ENCODE results near the gene ZBED4.

ZBED4 gene

DNA sequence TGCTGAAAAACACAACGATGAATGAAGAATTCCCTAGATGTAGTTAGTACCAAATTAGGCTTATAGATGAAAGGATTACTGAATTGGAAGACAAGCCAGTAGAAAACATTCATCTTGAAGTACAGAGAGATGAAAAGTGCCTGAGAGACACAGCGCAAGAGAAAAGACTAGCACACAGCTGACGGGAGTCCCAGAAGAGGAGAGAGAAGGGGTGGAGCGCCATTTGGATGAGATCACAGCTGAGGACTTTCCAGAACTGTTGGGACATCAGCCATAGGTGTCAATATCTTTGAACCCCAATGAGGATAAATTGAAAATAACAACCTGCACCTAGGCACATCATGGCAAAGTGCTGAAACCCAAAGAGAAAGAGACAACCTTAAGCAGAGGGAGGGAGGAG, 39.4 kb downstream of the ZBED4 start:
- no peaks in the 10 kb centered on the region for H3K4me1 ChIP-seq
- peaks cover 4 to 95% (median 44%) of the 10 kb centered on the region in 11 experiments; a peak in 19 of 22 replicates for H4K20me1 ChIP-seq
- H3K27ac ChIP-seq = no peak overlapping the region
- no peak overlapping the region for H3K4me3 ChIP-seq
- H3K9ac ChIP-seq = no peak overlapping the region
- H3K27me3 ChIP-seq = no peaks in the 10 kb centered on the region
- TF ChIP-seq Cebpa-rat (IDR thresholded peaks at IDR 0.05) = no peak
- H3K9me3 ChIP-seq (replicated peaks in 1 of 11) = peaks cover 30 to 54% (median 38%) of the 10 kb centered on the region in 11 experiments
- H3K36me3 ChIP-seq = peaks cover 53 to 98% (median 83%) of the 10 kb centered on the region in 11 experiments
- no peak overlapping the region for H3K4me2 ChIP-seq

DNA sequence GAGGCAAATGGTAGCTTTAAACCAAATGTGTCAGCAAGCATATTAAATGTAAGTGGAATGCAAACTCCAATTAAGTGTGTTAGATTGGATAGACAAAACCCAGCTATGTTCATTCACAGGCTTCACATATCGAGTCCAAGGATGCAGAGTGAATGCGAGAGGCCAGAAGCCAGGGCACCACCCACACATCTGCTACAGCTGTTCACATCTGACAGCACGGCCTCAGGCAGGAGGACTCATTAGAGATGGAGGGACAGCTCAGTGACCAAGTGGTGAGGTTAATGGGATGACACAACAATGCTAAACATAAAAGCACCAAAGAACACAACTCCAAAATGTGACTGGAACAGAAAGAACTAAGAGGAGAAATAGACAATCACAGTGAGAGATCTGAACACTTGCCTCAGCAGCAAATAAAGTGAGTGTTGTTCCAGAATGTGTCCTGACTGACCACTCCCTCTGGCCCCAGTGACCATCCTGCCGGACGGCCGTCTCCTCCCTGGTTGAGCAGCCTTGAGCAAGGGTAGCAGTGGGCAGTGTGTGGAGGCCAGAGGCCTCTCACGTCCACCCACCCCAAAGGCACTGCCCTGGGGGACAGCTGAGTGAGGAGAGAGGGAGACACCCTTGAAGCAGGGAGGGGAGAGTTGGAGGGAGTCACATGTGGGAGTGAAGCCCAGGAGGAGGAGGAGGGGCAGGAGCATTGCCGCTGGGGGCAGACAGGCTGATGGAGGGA, 40.8 kb downstream of the ZBED4 start:
- Histone ChIP-seq H3K27me3 (no peaks in the 10 kb centered on the region), H3K9ac (no peak overlapping the region), H3K9me3 (replicated peaks in 1 of 11) (peaks cover 16 to 41% (median 24%) of the 10 kb centered on the region in 11 experiments), H3K36me3 (peaks cover 48 to 97% (median 81%) of the 10 kb centered on the region in 11 experiments), H3K4me3 (no peak overlapping the region), H3K4me2 (no peak overlapping the region), H3K4me1 (no peaks in the 10 kb centered on the region), H3K27ac (no peak overlapping the region), H4K20me1 (peaks cover 4 to 95% (median 41%) of the 10 kb centered on the region in 11 experiments; a peak in 19 of 22 replicates)
- TF ChIP-seq Cebpa-rat (IDR thresholded peaks at IDR 0.05) = no peak

DNA sequence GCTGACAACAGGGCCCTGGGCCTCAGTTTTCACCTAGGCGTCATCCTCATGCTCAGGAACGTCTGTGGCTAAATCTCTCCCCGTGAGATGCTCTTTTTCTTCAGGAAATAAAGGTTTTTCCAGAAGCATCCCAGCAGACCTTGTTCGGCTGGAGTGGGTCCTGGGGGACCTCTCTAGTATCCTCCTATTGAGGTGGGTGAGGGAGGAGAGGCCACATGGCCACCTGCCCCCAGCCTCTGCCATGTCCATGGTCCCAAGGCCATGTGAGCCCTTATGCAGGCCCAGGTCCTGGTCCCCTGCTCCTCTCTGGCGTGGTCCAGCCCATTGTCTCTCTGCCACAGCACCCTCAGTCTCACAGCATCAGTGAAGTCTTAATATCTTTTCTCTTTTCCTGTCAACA, 42.6 kb downstream of the ZBED4 start:
- no peak overlapping the region for H3K4me3 ChIP-seq
- peaks cover 4 to 95% (median 53%) of the 10 kb centered on the region in 11 experiments; a peak in 20 of 22 replicates for H4K20me1 ChIP-seq
- H3K36me3 ChIP-seq = peaks cover 43 to 97% (median 81%) of the 10 kb centered on the region in 11 experiments
- peaks cover 0 to 24% (median 7%) of the 10 kb centered on the region in 11 experiments; a peak in 14 of 22 replicates for H3K9me3 ChIP-seq (replicated peaks in 1 of 11)
- H3K4me2 ChIP-seq = no peak overlapping the region
- H3K27me3 ChIP-seq = no peaks in the 10 kb centered on the region
- no peak for TF ChIP-seq Cebpa-rat (IDR thresholded peaks at IDR 0.05)
- H3K27ac ChIP-seq = no peak overlapping the region
- no peak overlapping the region for H3K9ac ChIP-seq
- H3K4me1 ChIP-seq = no peaks in the 10 kb centered on the region

DNA sequence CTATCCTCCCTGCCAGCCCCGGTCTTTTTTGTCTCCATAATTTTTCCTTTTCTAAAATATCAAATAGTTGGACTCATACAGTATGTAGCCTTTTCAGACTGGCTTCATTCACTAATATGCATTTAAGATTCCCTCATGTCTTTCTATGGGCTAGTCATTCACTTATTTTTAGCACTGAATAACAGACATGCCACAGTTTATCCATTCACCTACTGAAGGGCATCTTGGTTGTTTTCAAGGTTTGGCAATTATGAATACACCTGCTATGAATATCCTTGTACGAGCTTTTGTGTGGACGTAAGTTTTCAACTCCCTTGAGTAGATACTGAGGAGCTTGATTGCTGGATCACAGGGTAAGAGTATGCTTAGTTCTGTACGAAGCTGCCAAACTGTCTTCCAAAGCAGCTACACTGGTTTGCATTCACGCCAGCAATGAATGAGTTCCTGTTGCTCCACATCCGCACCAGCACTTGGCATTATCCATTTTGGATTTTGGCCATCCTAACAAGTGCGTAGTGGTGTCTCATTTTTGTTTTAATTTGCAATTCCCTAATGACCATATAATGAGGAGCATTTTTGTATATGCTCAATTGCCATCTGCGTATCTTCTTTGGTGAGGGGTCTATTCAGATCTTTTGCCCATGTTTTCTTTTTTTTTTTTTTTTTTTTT, 43.5 kb downstream of the ZBED4 start:
- Histone ChIP-seq H3K9ac (no peak overlapping the region), H3K4me2 (no peak overlapping the region), H3K36me3 (peaks cover 44 to 97% (median 81%) of the 10 kb centered on the region in 11 experiments), H3K4me3 (no peak overlapping the region), H3K27me3 (no peaks in the 10 kb centered on the region), H4K20me1 (peaks cover 4 to 95% (median 59%) of the 10 kb centered on the region in 11 experiments; a peak in 20 of 22 replicates), H3K4me1 (no peaks in the 10 kb centered on the region), H3K9me3 (replicated peaks in 1 of 11) (peaks cover 0 to 32% (median 10%) of the 10 kb centered on the region in 11 experiments; a peak in 15 of 22 replicates), H3K27ac (no peak overlapping the region)
- TF ChIP-seq Cebpa-rat (IDR thresholded peaks at IDR 0.05) = no peak

DNA sequence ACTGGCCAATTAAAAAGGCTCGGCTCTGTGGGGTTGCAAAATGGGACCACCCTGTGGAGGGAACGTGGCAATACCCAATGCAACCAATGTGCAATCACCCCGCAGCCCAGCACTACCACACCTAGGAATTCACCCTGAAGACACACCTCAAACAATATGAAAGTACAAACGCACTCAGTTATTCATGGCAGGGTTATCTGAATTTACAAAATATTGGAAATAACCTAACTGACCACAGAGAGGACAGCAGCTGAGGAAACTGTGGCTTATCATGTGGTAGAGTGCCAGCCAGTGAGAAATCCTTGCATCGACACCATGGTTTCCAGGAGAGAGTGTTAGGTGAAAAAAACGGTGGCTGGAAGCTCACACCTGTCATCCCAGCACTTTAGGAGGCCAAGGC, 45.9 kb downstream of the ZBED4 start:
- peaks cover 0 to 18% (median 3%) of the 10 kb centered on the region in 11 experiments; a peak in 15 of 22 replicates for H3K9me3 ChIP-seq (replicated peaks in 1 of 11)
- no peak overlapping the region for H3K4me2 ChIP-seq
- no peaks in the 10 kb centered on the region for H3K27me3 ChIP-seq
- H3K36me3 ChIP-seq = peaks cover 42 to 97% (median 77%) of the 10 kb centered on the region in 11 experiments
- no peak overlapping the region for H3K27ac ChIP-seq
- TF ChIP-seq Cebpa-rat (IDR thresholded peaks at IDR 0.05) = no peak
- H3K4me3 ChIP-seq = no peak overlapping the region
- no peaks in the 10 kb centered on the region for H3K4me1 ChIP-seq
- peaks cover 0 to 97% (median 65%) of the 10 kb centered on the region in 11 experiments; a peak in 20 of 22 replicates for H4K20me1 ChIP-seq
- H3K9ac ChIP-seq = no peak overlapping the region

DNA sequence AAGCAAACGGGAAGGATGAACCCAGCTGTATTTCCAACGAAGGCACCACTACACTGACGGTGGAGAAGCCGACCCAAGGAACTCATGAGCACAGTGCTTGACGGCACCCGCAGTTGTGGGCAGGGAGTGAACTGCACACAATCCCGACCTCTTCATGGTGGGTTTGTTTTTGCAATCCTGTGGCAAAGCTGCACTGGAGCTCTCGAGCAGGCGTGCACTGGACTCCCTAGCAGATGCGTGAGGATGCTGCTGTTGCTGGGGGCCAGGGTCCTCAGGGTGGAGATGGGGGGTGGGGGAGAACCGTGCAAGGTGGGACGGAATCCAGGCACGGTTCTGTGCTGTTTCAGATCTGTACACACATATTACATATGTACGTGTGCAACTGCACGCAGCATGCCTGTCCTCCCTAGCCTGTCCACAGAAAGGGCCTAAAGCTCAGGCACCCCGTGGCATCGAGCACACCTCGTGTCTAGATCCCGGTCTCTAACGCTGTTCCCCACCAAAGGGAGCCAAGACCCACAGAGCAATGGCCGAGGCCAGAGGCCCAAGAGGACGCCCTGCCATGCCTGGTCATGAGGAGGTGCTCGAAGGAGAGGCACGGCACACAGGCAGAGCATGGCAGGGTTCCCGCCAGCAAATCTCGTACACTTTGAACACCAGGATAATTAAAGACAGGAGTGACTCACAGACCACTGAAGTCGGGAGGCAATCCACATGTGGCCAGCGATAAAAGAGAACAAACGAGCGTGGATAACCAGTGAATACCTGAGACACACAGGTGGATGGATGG, 47.0 kb downstream of the ZBED4 start:
- Histone ChIP-seq H3K9ac (no peak overlapping the region), H3K4me3 (no peak overlapping the region), H3K36me3 (peaks cover 44 to 99% (median 82%) of the 10 kb centered on the region in 11 experiments), H3K4me2 (no peak overlapping the region), H3K27me3 (no peaks in the 10 kb centered on the region), H3K9me3 (replicated peaks in 1 of 11) (peaks cover 0 to 18% (median 0%) of the 10 kb centered on the region in 11 experiments; a peak in 9 of 22 replicates), H4K20me1 (peaks cover 2 to 96% (median 63%) of the 10 kb centered on the region in 11 experiments; a peak in 21 of 22 replicates), H3K4me1 (no peaks in the 10 kb centered on the region), H3K27ac (no peak overlapping the region)
- TF ChIP-seq Cebpa-rat (IDR thresholded peaks at IDR 0.05) = no peak

DNA sequence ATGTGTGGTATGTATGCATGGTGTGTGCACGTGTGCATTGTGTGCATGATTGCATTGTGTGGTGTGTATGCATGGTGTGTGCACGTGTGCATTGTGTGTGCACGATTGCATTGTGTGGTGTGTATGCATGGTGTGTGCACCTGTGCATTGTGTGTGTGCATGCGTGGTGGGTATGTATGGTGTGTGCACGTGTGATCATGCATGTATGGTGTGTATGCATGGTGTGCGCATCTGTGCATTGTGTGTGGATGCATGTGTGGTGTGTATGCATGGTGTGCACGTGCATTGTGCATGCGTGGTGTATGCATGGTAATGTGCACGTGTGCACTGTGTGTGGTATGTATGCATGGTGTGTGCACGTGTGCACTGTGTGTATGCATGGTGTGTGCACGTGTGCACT, 47.8 kb downstream of the ZBED4 start:
- no peak overlapping the region for H3K9ac ChIP-seq
- H3K9me3 ChIP-seq (replicated peaks in 1 of 11) = peaks cover 0 to 18% (median 0%) of the 10 kb centered on the region in 11 experiments; a peak in 9 of 22 replicates
- H3K36me3 ChIP-seq = peaks cover 52 to 98% (median 85%) of the 10 kb centered on the region in 11 experiments
- H3K4me2 ChIP-seq = no peak overlapping the region
- H4K20me1 ChIP-seq = peaks cover 10 to 96% (median 63%) of the 10 kb centered on the region in 11 experiments; a peak in 20 of 22 replicates
- no peak overlapping the region for H3K27ac ChIP-seq
- H3K27me3 ChIP-seq = no peaks in the 10 kb centered on the region
- H3K4me1 ChIP-seq = no peaks in the 10 kb centered on the region
- no peak overlapping the region for H3K4me3 ChIP-seq
- no peak for TF ChIP-seq Cebpa-rat (IDR thresholded peaks at IDR 0.05)

DNA sequence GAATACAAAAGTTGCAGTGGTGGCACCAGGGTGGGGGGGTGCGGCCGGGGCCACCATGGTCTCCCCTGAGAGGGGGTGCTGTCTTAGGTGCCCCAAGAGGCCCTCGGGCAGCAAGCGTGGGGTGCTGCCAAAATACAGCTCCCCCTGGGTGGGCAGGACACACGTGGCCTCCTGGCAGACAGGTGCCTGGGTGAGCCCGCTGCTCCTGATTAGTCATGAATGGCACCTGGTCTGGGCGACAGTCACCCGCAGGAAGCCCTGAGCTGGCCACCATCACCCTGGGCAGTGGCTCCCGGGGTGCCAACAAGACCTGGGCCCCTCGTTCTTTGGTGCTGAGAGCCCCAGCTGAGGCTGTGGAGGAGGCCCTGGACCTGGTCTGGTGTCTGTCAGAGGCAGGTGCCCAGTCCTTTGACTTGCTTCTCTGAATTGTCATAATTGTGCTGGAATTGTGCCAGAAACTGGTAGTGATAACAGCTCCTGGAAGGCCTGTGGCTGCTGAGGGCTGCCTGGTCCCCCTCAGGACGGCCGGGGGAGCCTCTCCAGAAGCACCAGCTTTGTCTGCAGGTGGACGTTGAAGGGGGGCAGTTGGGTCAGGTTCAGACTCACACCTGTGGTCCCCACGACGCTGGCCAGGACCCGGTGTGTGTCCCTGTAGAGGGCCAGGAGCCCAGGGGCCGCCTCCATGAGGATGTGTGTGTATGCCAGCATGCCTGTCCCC, 49.8 kb downstream of the ZBED4 start:
- no peaks in the 10 kb centered on the region for H3K4me1 ChIP-seq
- H3K36me3 ChIP-seq = peaks cover 61 to 95% (median 88%) of the 10 kb centered on the region in 11 experiments
- no peak overlapping the region for H3K4me3 ChIP-seq

More for the DNA sequence above, 49.8 kb downstream of the ZBED4 start:
- no peak overlapping the region for H3K27ac ChIP-seq
- TF ChIP-seq Cebpa-rat (IDR thresholded peaks at IDR 0.05) = no peak
- H3K27me3 ChIP-seq = no peaks in the 10 kb centered on the region
- no peak overlapping the region for H3K9ac ChIP-seq
- H3K9me3 ChIP-seq (replicated peaks in 1 of 11) = peaks cover 0 to 18% (median 0%) of the 10 kb centered on the region in 11 experiments; a peak in 9 of 22 replicates
- no peak overlapping the region for H3K4me2 ChIP-seq
- H4K20me1 ChIP-seq = peaks cover 13 to 93% (median 66%) of the 10 kb centered on the region in 11 experiments; a peak in 21 of 22 replicates

All from BLaER1 treated with 17β-estradiol and CSF1 and Interleukin-3, amounts not matched to agents 10 nM and 100 nM (cell line).